Spleen (tissue), 7 donors: ENCODE measurements around the gene TTLL9.

ENCODE experiments used
- CTCF ChIP-seq, 11 experiments: fragments of 200-600 bp in 7 of 11; fragments of 450-650 bp in 4 of 11; sonication (generic) in 4 of 11; IDR thresholded peaks in 8 of 11; conservative IDR thresholded peaks in 3 of 11; 1 replicate in 7 of 11; 2 replicates in 4 of 11; pipeline versions ENCODE4 v1.4.0 to v1.8.0; 2016 to 2021; ENCODE audit warnings: antibody characterized with exemption in 11 of 11, inconsistent platforms in 4 of 11, mild to moderate bottlenecking in 1 of 11
- POLR2A ChIP-seq, 3 donors: fragments of 450-650 bp; IDR thresholded peaks; one replicate each; pipeline ENCODE4 v1.5.1; 2017; ENCODE audit warnings: antibody characterized with exemption in 3 of 3, mild to moderate bottlenecking in 1 of 3
- POLR2AphosphoS5 ChIP-seq, 3 donors: sonication (generic); formaldehyde crosslinking; IDR thresholded peaks; one replicate each; pipeline ENCODE4 v1.5.1; 2017; ENCODE audit warnings: antibody characterized with exemption in 3 of 3
- donor health status: DM: no; HTN: no; CAD: no; lungs with moderate emphysema.
- donor health status: DM: no; HTN: no; CAD: no.
- donor health status: DM: no; HTN: no; CAD: no.

GRCh38 chr20:31910071-31910803 is 39.8 kb downstream of the TTLL9 start:
- no peak for TF ChIP-seq POLR2AphosphoS5 (IDR thresholded peaks at IDR 0.05)
- TF ChIP-seq CTCF (IDR thresholded peaks at IDR 0.05 in 8 of 11, conservative IDR thresholded peaks at IDR 0.05 in 3 of 11), result no peak
- TF ChIP-seq POLR2A (IDR thresholded peaks at IDR 0.05), result no peak
